Dedifferentiated amniotic fluid mesenchymal stem cell (primary cell): ENCODE data around the gene TBC1D9B.

ENCODE experiments used
- DNase-seq: peaks from one replicate; pipeline ENCODE4 v3.0.0-alpha.2; 2016; ENCODE audit errors: extremely low spot score

The TBC1D9B gene

GRCh38 chr5:179820483-179821297 is 87.0 kb downstream of the TBC1D9B start, which contains the start of gene SQSTM1:
TSS of gene SQSTM1 (plus strand) at chr5:179820905. CDS start at chr5:179820937, 32 bp downstream.
- DNase-seq: peak; percentile 58

DNA sequence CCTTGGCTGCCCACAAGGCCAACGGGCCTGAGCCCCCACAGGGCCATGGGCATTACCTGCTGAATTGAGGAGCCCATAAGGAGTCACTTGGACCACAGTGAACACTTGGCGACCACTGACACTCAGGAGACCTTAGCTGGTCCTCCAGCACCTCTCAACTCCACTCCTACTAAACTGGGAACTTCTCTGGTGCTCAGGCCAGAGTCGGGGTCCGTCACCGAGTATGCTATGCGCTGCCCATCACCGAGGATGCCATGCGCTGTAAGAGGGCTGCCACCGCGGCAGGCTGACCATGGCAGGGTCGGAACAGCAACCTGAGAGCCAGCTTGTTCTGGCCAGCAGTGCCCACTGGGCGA is 87.6 kb downstream of the TBC1D9B start:
- DNase-seq: no peak

GRCh38 chr5:179819296-179820126 is 88.2 kb downstream of the TBC1D9B start:
- no peak for DNase-seq

- peak; percentile 77 for DNase-seq
Observed at GRCh38 chr5:179818746-179819295, 88.9 kb downstream of the TBC1D9B start.

GRCh38 chr5:179817890-179818745 is 89.6 kb downstream of the TBC1D9B start:
- DNase-seq: no peak

DNA sequence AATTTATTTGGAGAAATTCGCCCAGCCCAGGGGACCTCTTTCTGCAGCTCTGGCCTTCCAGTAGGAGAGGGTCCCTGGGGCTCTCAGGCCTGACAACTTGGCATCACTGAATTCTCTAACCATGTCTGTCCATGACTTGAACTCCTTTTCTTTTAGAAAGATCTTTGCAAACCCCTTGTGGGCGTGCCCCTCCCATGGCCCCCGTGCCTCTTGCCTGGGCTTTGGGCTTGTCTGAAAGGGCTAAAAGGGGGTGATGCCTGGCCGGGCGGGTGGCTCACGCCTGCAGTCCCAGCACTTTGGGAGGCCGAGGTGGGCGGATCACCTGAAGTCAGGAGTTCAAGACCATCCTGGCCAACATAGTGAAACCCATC is 90.2 kb downstream of the TBC1D9B start:
- DNase-seq: no peak

DNA sequence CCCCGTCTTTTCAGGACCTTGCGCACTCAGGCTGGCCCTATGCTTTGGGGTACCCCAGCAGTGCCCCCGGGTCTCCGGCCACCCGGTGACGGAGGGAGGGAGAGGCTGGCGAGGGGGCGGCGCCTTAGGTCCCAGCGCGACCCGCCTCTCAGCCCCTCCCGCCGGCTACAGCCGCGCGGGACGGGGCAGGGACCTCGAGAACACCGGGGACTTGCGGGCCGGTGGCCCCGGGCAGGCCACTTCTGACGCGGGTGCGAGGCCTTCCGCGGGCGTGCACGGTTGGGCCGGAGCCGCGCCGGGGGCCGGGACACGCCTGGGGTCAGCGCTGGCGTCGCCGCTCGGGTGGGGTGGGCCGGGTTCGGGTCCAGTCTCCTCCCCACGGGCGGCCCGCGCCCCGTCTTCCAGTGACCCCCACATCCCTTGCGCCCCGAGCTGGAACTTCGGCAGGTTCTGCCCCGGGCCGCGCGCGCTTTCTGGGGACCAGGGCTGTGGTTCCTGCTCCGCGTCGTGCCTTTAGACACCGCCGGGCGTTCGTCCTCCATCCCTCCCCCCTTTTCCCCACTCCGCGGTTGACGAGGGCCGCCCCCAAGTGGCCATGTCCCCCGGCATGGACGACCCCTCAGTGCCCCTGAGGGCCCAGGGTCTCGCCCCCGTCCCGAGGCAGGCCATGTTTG is 90.8 kb downstream of the TBC1D9B start:
- no peak for DNase-seq

- DNase-seq: no peak
Observed at GRCh38 chr5:179816401-179816795, 91.3 kb downstream of the TBC1D9B start.

DNA sequence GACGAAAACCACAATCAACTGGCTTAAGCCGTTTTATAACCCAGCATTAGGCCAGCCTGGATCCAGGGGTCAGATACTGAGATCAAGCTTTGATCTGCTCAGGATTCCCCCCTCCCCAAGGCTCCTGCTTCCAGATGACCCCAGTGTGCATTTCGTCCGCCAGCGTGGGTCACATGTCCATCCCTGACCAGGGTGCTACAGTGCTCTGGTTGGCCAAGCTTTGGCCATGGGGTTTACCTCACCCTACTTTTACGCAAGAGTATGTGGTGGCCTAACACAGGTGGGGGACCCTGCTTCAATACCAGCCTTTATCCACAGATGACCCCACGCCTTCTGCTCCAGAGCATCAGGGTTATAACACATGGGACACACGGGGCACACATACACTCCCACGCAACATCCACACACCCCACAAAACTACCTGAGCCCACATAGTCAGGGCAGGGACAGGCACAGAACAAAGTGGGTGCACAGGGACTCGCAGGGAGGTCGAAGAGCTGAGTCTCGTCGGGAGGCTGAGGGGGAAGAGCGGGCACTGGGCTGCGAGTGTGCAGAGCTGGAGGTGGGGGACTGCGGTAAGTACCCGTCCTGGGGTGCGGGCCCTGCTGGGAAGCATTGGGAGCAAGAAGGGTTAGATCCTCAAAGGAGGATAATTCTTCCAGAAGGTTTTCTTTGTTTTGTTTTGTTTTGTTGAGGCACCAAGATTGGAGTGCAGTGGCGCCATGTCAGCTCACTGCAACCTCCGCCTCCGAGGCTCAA is 92.0 kb downstream of the TBC1D9B start:
- DNase-seq: no peak

DNA sequence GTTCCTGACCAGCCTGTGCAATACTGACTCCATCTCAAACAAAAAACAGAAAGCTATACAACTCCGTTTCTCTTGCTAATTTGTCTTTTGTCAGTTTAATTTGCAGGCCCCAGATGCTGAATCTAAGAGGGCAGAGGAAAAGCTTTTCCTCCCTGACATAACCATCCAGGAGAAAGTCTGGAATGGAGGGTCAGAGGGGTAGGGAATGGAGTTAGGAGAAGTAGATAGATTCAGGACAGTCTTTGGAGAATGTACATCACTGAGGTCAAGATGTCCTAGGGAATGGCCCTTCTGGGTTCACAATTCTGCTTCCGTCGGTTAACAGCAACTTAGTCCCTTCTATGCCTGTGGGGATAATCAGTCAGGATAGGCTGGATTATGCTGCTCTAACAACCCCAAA is 93.6 kb downstream of the TBC1D9B start:
- DNase-seq: no peak

DNA sequence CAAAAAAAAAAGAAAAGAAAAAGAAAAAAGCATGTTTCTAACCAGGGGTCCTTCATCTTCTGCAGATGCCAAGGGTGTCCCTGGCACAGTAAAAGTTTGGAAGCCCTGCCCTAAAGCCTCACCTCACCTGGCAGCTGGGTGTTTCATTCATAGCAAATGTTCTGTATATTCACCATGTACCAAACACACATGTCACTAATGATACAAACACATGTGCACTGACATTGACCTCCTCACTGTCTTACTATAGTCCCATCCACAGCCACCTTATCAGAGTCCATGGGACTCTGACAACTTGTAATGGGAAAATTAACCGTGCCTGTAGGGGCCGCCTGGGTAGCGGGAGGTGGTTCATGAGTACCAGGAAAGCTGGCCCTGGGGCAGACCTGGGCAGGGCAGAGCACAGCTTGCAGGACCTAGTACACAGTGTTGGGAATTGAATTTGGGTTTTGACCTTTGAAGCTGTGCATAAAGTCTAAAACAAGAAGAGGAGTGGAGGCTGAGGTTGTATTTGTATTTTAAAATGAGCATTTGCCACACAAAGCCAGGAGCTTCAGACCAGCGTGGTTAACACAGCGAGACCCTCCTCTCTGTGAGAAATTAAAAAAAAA is 94.6 kb downstream of the TBC1D9B start:
- DNase-seq: no peak

- no peak for DNase-seq
Observed at GRCh38 chr5:179812135-179812825, 95.4 kb downstream of the TBC1D9B start.
